Adrenal gland (tissue), 12 donors: ENCODE results near the gene HPCAL4. TPM values are rescaled to one million over a fixed set of nuclear protein-coding genes. Genes with fewer than 3 reads are reported as not detected.

ENCODE experiments used
- DNase-seq, 7 donors: peaks; one replicate each; pipeline ENCODE4 v3.0.0-alpha.2; 2019 to 2020
- H3K27ac ChIP-seq, 5 donors: fragments of 200-600 bp; sonication (generic) in 4 of 5; 1 replicate in 3 of 5; 2 replicates in 2 of 5; pipeline versions ENCODE4 v1.5.1 to v1.8.0; 2016 to 2020; ENCODE audit warnings: mild to moderate bottlenecking in 1 of 5
- H3K27me3 ChIP-seq: fragments of 200-600 bp; 2 replicates; pipeline ENCODE4 v1.8.0; 2021
- H3K36me3 ChIP-seq, 2 donors: fragments of 200-600 bp; replicated peaks in 1 of 2; 1 replicate in 1 of 2; 2 replicates in 1 of 2; pipeline versions ENCODE4 v1.5.1 to v1.8.0; 2018 to 2022
- H3K4me1 ChIP-seq, 2 donors: fragments of 200-600 bp; replicated peaks in 1 of 2; 1 replicate in 1 of 2; 2 replicates in 1 of 2; pipeline versions ENCODE4 v1.5.1 to v1.8.0; 2018 to 2021
- H3K4me3 ChIP-seq, 4 donors: fragments of 200-600 bp; sonication (generic) in 3 of 4; one replicate each; pipeline ENCODE4 v1.5.1; 2016 to 2018
- H3K9me3 ChIP-seq, 3 donors: fragments of 200-600 bp; sonication (generic) in 1 of 3; replicated peaks in 1 of 3; 1 replicate in 2 of 3; 2 replicates in 1 of 3; pipeline versions ENCODE4 v1.5.1 to v1.8.0; 2016 to 2021
- CTCF ChIP-seq, 6 experiments: fragments of 450-650 bp in 4 of 6; fragments of 200-600 bp in 2 of 6; sonication (generic) in 1 of 6; IDR thresholded peaks; 1 replicate in 5 of 6; 2 replicates in 1 of 6; pipeline versions ENCODE4 v1.5.1 to v1.8.0; 2016 to 2021; ENCODE audit warnings: antibody characterized with exemption in 6 of 6, mild to moderate bottlenecking in 2 of 6, moderate library complexity in 1 of 6
- POLR2A ChIP-seq, 2 donors: fragments of 450-650 bp; IDR thresholded peaks; one replicate each; pipeline ENCODE4 v1.6.1; 2017; ENCODE audit warnings: antibody characterized with exemption in 2 of 2, mild to moderate bottlenecking in 2 of 2, moderate library complexity in 1 of 2
- WGBS, 4 donors: extraction: QIAGEN DNeasy Blood & Tissue Kit in 2 of 4; methylation state at CpG; one replicate each; pipeline versions ENCODE4 v1.1.5 to v1.1.7; 2013 to 2017; 5-methylcytosine and 5-hydroxymethylcytosine counted together
- intact Hi-C, 2 donors: fragments of 100-400 bp; cut with DNase I; formaldehyde crosslinking; loops; one replicate each; pipeline versions ENCODE4 v1.14.1 to v1.15.0; 2022 to 2023
- polyA plus RNA-seq, 3 donors: library from polyadenylated mRNA; stranded (reverse); fragments of 200-250 nt in 2 of 3; fragments of 350-450 nt in 1 of 3; fragmentation: Illumina TruSeq in 1 of 3; extraction: RNeasy Lipid Tissue Mini Kit (QIAGEN cat#74804) in 1 of 3; gene quantifications; one replicate each; pipeline ENCODE4 v1.2.3, GENCODE V29; 2013 to 2014
- total RNA-seq, 9 donors: library from RNA; depleted of rRNA in 4 of 9; stranded (reverse); fragments of >200 nt in 4 of 9; fragments of 120-200 nt in 1 of 9; fragmentation: NEBNext Ultra II Directional in 1 of 9; extraction: Animal tissue kit (Norgen Biotek cat#: 25700) in 1 of 9; gene quantifications; one replicate each; pipeline versions ENCODE4 v1.1.0 to v1.2.4, GENCODE V29; 2013 to 2023
- donor health status: healthy with polysubstance abuse.
- donor health status: Bipolar disorder and iron deficiency.
- donor health status: DM: yes; HTN: yes; CAD: no.
- donor health status: DM: no; HTN: no; CAD: no.
- donor health status: DM: no; HTN: no; CAD: no.
- donor health status: DM: yes; HTN: yes; CAD: no.

HPCAL4 gene
- total and polyA plus RNA-seq, 12 donors = 0.42 to 9.9 (median 3.4) TPM; not detected in 4

- Histone ChIP-seq H3K27ac (peak within 1 kb of the TSS in 1 of 5 donors; percentile 60), H3K4me1 (peaks cover 11% of the 10 kb centered on the region in 2 donors), H3K27me3 (peaks cover 7% of the 10 kb centered on the region), H3K36me3 (no peaks in the 10 kb centered on the region), H3K4me3 (peak within 1 kb of the TSS in 3 of 4 donors; percentile 9 to 52 (median 28)), H3K9me3 (no peaks in the 10 kb centered on the region)
- intact Hi-C loops = no loop called here
- peak in 1 of 2 donors; percentile 6 for TF ChIP-seq POLR2A (IDR thresholded peaks at IDR 0.05)
- TF ChIP-seq CTCF (IDR thresholded peaks at IDR 0.05) = no peak
- WGBS, 4 donors = 2 to 13% (median 5%) methylated on average over 11 to 55 of the region's 55 CpGs
- peak in 5 of 7 donors; percentile 39 to 75 (median 58) for DNase-seq
Measured at GRCh38 chr1:39671793-39672550, 19.3 kb downstream of the HPCAL4 start, which contains the start of gene NT5C1A. Gene NT5C1A, minus strand, starts transcription at chr1:39672107. Its CDS starts 69 bp downstream, at chr1:39672038.

GRCh38 chr1:39671433-39671792 is 19.8 kb downstream of the HPCAL4 start:
- no peak for TF ChIP-seq CTCF (IDR thresholded peaks at IDR 0.05)
- TF ChIP-seq POLR2A (IDR thresholded peaks at IDR 0.05) = no peak
- WGBS, 4 donors = 1 to 18% (median 5%) methylated on average over 4 to 26 of the region's 26 CpGs
- peak in 4 of 7 donors; percentile 24 to 76 (median 36) for DNase-seq
- Histone ChIP-seq H3K27me3 (peaks cover 7% of the 10 kb centered on the region), H3K36me3 (no peaks in the 10 kb centered on the region), H3K9me3 (no peaks in the 10 kb centered on the region), H3K4me3 (peak overlapping the region in 2 of 4 donors; percentile 28 to 52), H3K27ac (peak overlapping the region in 1 of 5 donors; percentile 60), H3K4me1 (peaks cover 11% of the 10 kb centered on the region in 2 donors)
- intact Hi-C loops = no loop called here

- intact Hi-C loops = no loop called here
- WGBS, 4 donors = 55 to 74% (median 71%) methylated on average over 1 of the region's 1 CpG
- Histone ChIP-seq H3K27ac (peak overlapping the region in 1 of 5 donors; percentile 60), H3K27me3 (peaks cover 7% of the 10 kb centered on the region), H3K9me3 (no peaks in the 10 kb centered on the region), H3K4me1 (peaks cover 11% of the 10 kb centered on the region in 2 donors), H3K4me3 (no peak overlapping the region), H3K36me3 (no peaks in the 10 kb centered on the region)
- TF ChIP-seq CTCF (IDR thresholded peaks at IDR 0.05) = no peak
- TF ChIP-seq POLR2A (IDR thresholded peaks at IDR 0.05) = no peak
- DNase-seq = no peak
Measured at GRCh38 chr1:39670689-39671088, 20.5 kb downstream of the HPCAL4 start.

GRCh38 chr1:39668894-39669293 is 22.3 kb downstream of the HPCAL4 start:
- Histone ChIP-seq H3K27ac (no peak overlapping the region), H3K4me1 (peaks cover 11% of the 10 kb centered on the region in 2 donors), H3K27me3 (peaks cover 7% of the 10 kb centered on the region), H3K36me3 (no peaks in the 10 kb centered on the region), H3K4me3 (no peak overlapping the region), H3K9me3 (no peaks in the 10 kb centered on the region)
- intact Hi-C loops = no loop called here
- 60 to 73% (median 64%) methylated on average over 3 of the region's 3 CpGs for WGBS, 4 donors
- DNase-seq = peak in 3 of 7 donors; percentile 46 to 49 (median 47)
- no peak for TF ChIP-seq CTCF (IDR thresholded peaks at IDR 0.05)
- no peak for TF ChIP-seq POLR2A (IDR thresholded peaks at IDR 0.05)
